Glutamatergic neuron (in vitro differentiated cells): ENCODE data around the gene ASIC3. TPM values are rescaled to one million over a fixed set of nuclear protein-coding genes. Genes with fewer than 3 reads are reported as not detected.

ENCODE experiments used
- DNase-seq: peaks from one replicate; pipeline ENCODE4 v3.0.0; 2022
- H3K27ac Mint-ChIP-seq: one replicate; pipeline ENCODE4 v1.8.0; 2020; ENCODE audit warnings: mild to moderate bottlenecking, mixed read lengths, inconsistent platforms; ENCODE audit not compliant: unreplicated experiment
- H3K27me3 Mint-ChIP-seq: one replicate; pipeline ENCODE4 v1.8.0; 2020; ENCODE audit warnings: mild to moderate bottlenecking, moderate library complexity, mixed read lengths, inconsistent platforms; ENCODE audit not compliant: unreplicated experiment
- H3K36me3 Mint-ChIP-seq: one replicate; pipeline ENCODE4 v1.8.0; 2020; ENCODE audit warnings: mild to moderate bottlenecking, mixed read lengths, inconsistent platforms; ENCODE audit not compliant: unreplicated experiment
- H3K4me1 Mint-ChIP-seq: one replicate; pipeline ENCODE4 v1.8.0; 2020; ENCODE audit warnings: mild to moderate bottlenecking, low read depth, mixed read lengths, inconsistent platforms; ENCODE audit not compliant: unreplicated experiment
- H3K4me3 Mint-ChIP-seq: one replicate; pipeline ENCODE4 v1.8.0; 2020; ENCODE audit warnings: mild to moderate bottlenecking, mixed read lengths, inconsistent platforms; ENCODE audit not compliant: unreplicated experiment
- H3K9me3 Mint-ChIP-seq: one replicate; pipeline ENCODE4 v1.8.0; 2020; ENCODE audit warnings: mild to moderate bottlenecking, moderate library complexity, mixed read lengths, inconsistent platforms; ENCODE audit not compliant: unreplicated experiment
- CTCF ChIP-seq: fragments of 200-600 bp; sonication (generic); IDR thresholded peaks from one replicate; pipeline ENCODE4 v1.5.0; 2021; ENCODE audit not compliant: partially characterized antibody, unreplicated experiment
- total RNA-seq: library from RNA; stranded (reverse); fragmentation: NEBNext Ultra II Directional; extraction: Animal tissue kit (Norgen Biotek cat#: 25700); gene quantifications from one replicate; pipeline ENCODE4 v1.2.1, GENCODE V29; 2021; ENCODE audit not compliant: unreplicated experiment

Gene ASIC3
- total RNA-seq, 1 donor from 2014 or later: 10.8 TPM

GRCh38 chr7:151057989-151058780 is 9.9 kb downstream of the ASIC3 start:
- peak overlapping the region; percentile 99 for H3K4me3 Mint-ChIP-seq
- no peak for TF ChIP-seq CTCF
- no peaks in the 10 kb centered on the region for H3K36me3 Mint-ChIP-seq
- peak overlapping the region; percentile 99 for H3K27ac Mint-ChIP-seq
- peaks cover 18% of the 10 kb centered on the region for H3K4me1 Mint-ChIP-seq
- peak; percentile 97 for DNase-seq
- H3K9me3 Mint-ChIP-seq: peaks cover 9% of the 10 kb centered on the region
- H3K27me3 Mint-ChIP-seq: peaks cover 19% of the 10 kb centered on the region

GRCh38 chr7:151058781-151059366 is 10.5 kb downstream of the ASIC3 start:
- Mint-ChIP-seq H3K4me1 (peaks cover 21% of the 10 kb centered on the region), H3K27ac (peak overlapping the region; percentile 99), H3K27me3 (peaks cover 22% of the 10 kb centered on the region), H3K4me3 (peak overlapping the region; percentile 99), H3K36me3 (no peaks in the 10 kb centered on the region), H3K9me3 (peaks cover 9% of the 10 kb centered on the region)
- no peak for DNase-seq
- no peak for TF ChIP-seq CTCF

- TF ChIP-seq CTCF: peak; percentile 77
- Mint-ChIP-seq H3K9me3 (peaks cover 9% of the 10 kb centered on the region), H3K27me3 (peaks cover 22% of the 10 kb centered on the region), H3K4me1 (peaks cover 21% of the 10 kb centered on the region), H3K4me3 (peak within 1 kb of the TSS; percentile 99), H3K36me3 (no peaks in the 10 kb centered on the region), H3K27ac (peak within 1 kb of the TSS; percentile 99)
- DNase-seq: peak; percentile 65
These were observed 11.2 kb downstream of the ASIC3 start, which contains the start of gene SLC4A2 for GRCh38 chr7:151059367-151060112. Gene SLC4A2 (plus strand): TSS chr7:151059589. CDS start chr7:151061988, 2,399 bp downstream.

GRCh38 chr7:151060113-151060415 is 11.7 kb downstream of the ASIC3 start:
- no peak for DNase-seq
- peak; percentile 45 for TF ChIP-seq CTCF
- H3K27ac Mint-ChIP-seq: peak overlapping the region; percentile 78
- peaks cover 19% of the 10 kb centered on the region for H3K27me3 Mint-ChIP-seq
- H3K4me1 Mint-ChIP-seq: peaks cover 21% of the 10 kb centered on the region
- H3K36me3 Mint-ChIP-seq: no peaks in the 10 kb centered on the region
- H3K9me3 Mint-ChIP-seq: peaks cover 9% of the 10 kb centered on the region
- peak overlapping the region; percentile 83 for H3K4me3 Mint-ChIP-seq
